OCI-LY3 (cell line): ENCODE results near the gene MPPED1.

ENCODE experiments used
- CTCF ChIP-seq: fragments of 200-600, 300-600 bp; sonication (generic); IDR thresholded peaks from 2 replicates; pipeline ENCODE4 v1.5.1; 2014; ENCODE audit warnings: antibody characterized with exemption, low read length, low read depth
- EZH2phosphoT487 ChIP-seq: fragments of 200-600 bp; shearing (Covaris generic); IDR thresholded peaks from 2 replicates; pipeline ENCODE4 v1.6.1; 2018; ENCODE audit warnings: antibody characterized with exemption, mixed run types, low read depth

- TF ChIP-seq CTCF (no peak), EZH2phosphoT487 (no peak)
Observed at GRCh38 chr22:43467216-43467940, 55.6 kb downstream of the MPPED1 start.
